ENCODE measurements around the gene OR52D1. TPM values are rescaled to one million over a fixed set of nuclear protein-coding genes. Genes with fewer than 3 reads are reported as not detected.

OR52D1 gene
- total and polyA plus RNA-seq, 2 of the 8 experiments (the other 6 are each of a cell fraction or from before 2014, with no cell fraction given): not detected

DNA sequence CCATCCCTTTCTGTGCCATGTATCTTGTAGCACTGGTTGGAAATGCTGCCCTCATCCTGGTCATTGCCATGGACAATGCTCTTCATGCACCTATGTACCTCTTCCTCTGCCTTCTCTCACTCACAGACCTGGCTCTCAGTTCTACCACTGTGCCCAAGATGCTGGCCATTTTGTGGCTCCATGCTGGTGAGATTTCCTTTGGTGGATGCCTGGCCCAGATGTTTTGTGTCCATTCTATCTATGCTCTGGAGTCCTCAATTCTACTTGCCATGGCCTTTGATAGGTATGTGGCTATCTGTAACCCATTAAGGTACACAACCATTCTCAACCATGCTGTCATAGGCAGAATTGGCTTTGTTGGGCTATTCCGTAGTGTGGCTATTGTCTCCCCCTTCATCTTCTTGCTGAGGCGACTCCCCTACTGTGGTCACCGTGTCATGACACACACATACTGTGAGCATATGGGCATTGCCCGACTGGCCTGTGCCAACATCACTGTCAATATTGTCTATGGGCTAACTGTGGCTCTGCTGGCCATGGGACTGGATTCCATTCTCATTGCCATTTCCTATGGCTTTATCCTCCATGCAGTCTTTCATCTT, 414 bp downstream of the OR52D1 start:
- no peak overlapping the region for H3K4me2 ChIP-seq (ENCODE audit: insufficient read depth in 1 of 2, low read depth in 2 of 2, low read length in 2 of 2)
- H3K14ac ChIP-seq (ENCODE audit: insufficient read length): no peak overlapping the region
- H2BK12ac ChIP-seq (ENCODE audit: low read depth, low read length): no peak overlapping the region
- TF ChIP-seq SIN3A (conservative IDR thresholded peaks at IDR 0.05 in 1 of 2, IDR thresholded peaks at IDR 0.05 in 1 of 2; ENCODE audit: low read depth in 1 of 2, low read length in 2 of 2): no peak
- no peak for TF ChIP-seq SP4 (IDR thresholded peaks at IDR 0.05; ENCODE audit: low read length)
- TF ChIP-seq RAD21 (IDR thresholded peaks at IDR 0.05 in 1 of 2, conservative IDR thresholded peaks at IDR 0.05 in 1 of 2; ENCODE audit: low read depth in 2 of 2, low read length in 2 of 2): no peak
- no peak for TF ChIP-seq CBX5 (IDR thresholded peaks at IDR 0.05; ENCODE audit: low read depth, low read length)
- no peak for TF ChIP-seq SUZ12 (IDR thresholded peaks at IDR 0.05; ENCODE audit: low read length)
- no peaks in the 10 kb centered on the region for H3K79me1 ChIP-seq (ENCODE audit: low read depth, low read length)
- no peaks in the 10 kb centered on the region for H3K79me2 ChIP-seq (ENCODE audit: control insufficient read depth in 1 of 2, insufficient read depth in 2 of 2, low read length in 2 of 2)
- no peaks in the 10 kb centered on the region for H3K4me1 ChIP-seq (replicated peaks in 1 of 4; ENCODE audit: control insufficient read depth in 3 of 4, insufficient read depth in 4 of 4, low read length in 3 of 4)
- no peak overlapping the region for H2BK5ac ChIP-seq (ENCODE audit: low read depth, low read length)
- no peaks in the 10 kb centered on the region for H3K36me3 ChIP-seq (ENCODE audit: control insufficient read depth in 2 of 4, insufficient read depth in 4 of 4, low read length in 3 of 4)
- no peak overlapping the region for H3K23ac ChIP-seq (ENCODE audit: insufficient read length)
- no peak overlapping the region for H4K8ac ChIP-seq (ENCODE audit: extremely low read depth, insufficient read depth, low read length)
- no peak overlapping the region for H2BK20ac ChIP-seq (ENCODE audit: low read length)
- H2AK5ac ChIP-seq (ENCODE audit: low read depth, low read length): no peak overlapping the region
- H2BK15ac ChIP-seq (ENCODE audit: low read length): no peak overlapping the region
- H3K27me3 ChIP-seq (replicated peaks in 1 of 4; ENCODE audit: control insufficient read depth in 3 of 4, extremely low read depth in 1 of 4, insufficient read depth in 3 of 4, low read length in 3 of 4): no peaks in the 10 kb centered on the region
- ChIA-PET CTCF (ENCODE audit: partially characterized antibody) (interaction anchor here (1.2 kb wide), 1 partner anchor 12 kb away, joined by 4 read pairs; no protein-coding TSS in a partner anchor), POLR2A (ENCODE audit: partially characterized antibody) (no interaction called here)
- no peak overlapping the region for H4K5ac ChIP-seq (ENCODE audit: insufficient read length, low read depth, low read length)
- H3K9ac ChIP-seq (replicated peaks in 1 of 4; ENCODE audit: extremely low read depth in 1 of 4, low read depth in 3 of 4, low read length in 3 of 4): no peak overlapping the region
- DNase-seq (ENCODE audit: low read depth in 1 of 2, low spot score in 2 of 2): no peak
- no peak for FAIRE-seq
- no peaks in the 10 kb centered on the region for H3K23me2 ChIP-seq (ENCODE audit: low read depth, low read length)
- no peak overlapping the region for H2BK120ac ChIP-seq (replicated peaks; ENCODE audit: low read depth, low read length)
- no peak overlapping the region for H3K4me3 ChIP-seq (ENCODE audit: extremely low read depth in 1 of 4, insufficient read depth in 2 of 4, low read depth in 3 of 4, low read length in 4 of 4)
- no peak overlapping the region for H3K4ac ChIP-seq (replicated peaks; ENCODE audit: insufficient read length, low read depth, low read length)
- no peak overlapping the region for H2AFZ ChIP-seq (ENCODE audit: low read length)
- no peak overlapping the region for H4K91ac ChIP-seq (replicated peaks; ENCODE audit: insufficient read length, low read length)
- H3K18ac ChIP-seq (ENCODE audit: extremely low read depth, low read length): no peak overlapping the region
- no peaks in the 10 kb centered on the region for H3K9me3 ChIP-seq (ENCODE audit: insufficient read depth in 2 of 2, low read depth in 1 of 2, low read length in 1 of 2)
- 84% methylated on average over 4 of the region's 4 CpGs; no CpG with 5 or more reads in 1 of the 2 experiments for WGBS, 2 experiments (ENCODE audit: extremely low coverage in 1 of 2, insufficient coverage in 1 of 2, insufficient read length in 1 of 2, insufficient replicate concordance in 2 of 2, low coverage in 1 of 2, low lambda C conversion rate in 2 of 2, missing lambda C conversion rate in 1 of 2)
- no peaks in the 10 kb centered on the region for H4K20me1 ChIP-seq (replicated peaks in 1 of 2; ENCODE audit: control insufficient read depth in 1 of 2, insufficient read depth in 2 of 2, low read length in 2 of 2)
- H3K56ac ChIP-seq (replicated peaks; ENCODE audit: insufficient read length, low read depth, low read length): no peak overlapping the region
- no peak overlapping the region for H3K27ac ChIP-seq (ENCODE audit: low read depth, low read length)
